GM12878 (cell line): ENCODE data around the gene TESMIN. TPM values are rescaled to one million over a fixed set of nuclear protein-coding genes. Genes with fewer than 3 reads are reported as not detected.

Source experiments
- ATAC-seq: fragments of 200-7000 bp; cut with Tn5 transposase; 3 replicates; pipeline ENCODE4 v1.9.1; 2020; ENCODE audit warnings: mild to moderate bottlenecking, moderate library complexity
- BruUV-seq: library from RNA; stranded (reverse); fragments of 400-500 nt; replicated peaks from 2 replicates; lab custom pipeline; 2021; lab: Mats Ljungman, UMichigan
- CTCF ChIA-PET: fragments of 300-600 bp; sonication (Branson Sonifier 250); formaldehyde crosslinking; extraction: SDS; loops from one replicate; lab custom pipeline; 2021; ENCODE audit warnings: inconsistent platforms; lab: Yijun Ruan, JAX
- POLR2A ChIA-PET: fragments of 350-600 bp; formaldehyde crosslinking; extraction: SDS; loops from one replicate; lab custom pipeline; 2021; ENCODE audit warnings: inconsistent platforms; lab: Charles Lee
- RAD21 ChIA-PET: fragments of 300-600 bp; sonication (Branson Sonifier 250); formaldehyde crosslinking; loops from one replicate; lab custom pipeline; 2023; ENCODE audit warnings: antibody characterized with exemption; ENCODE audit not compliant: unreplicated experiment; lab: Charles Lee
- SMC1A ChIA-PET: fragments of 300-600 bp; sonication (Branson Sonifier 250); formaldehyde crosslinking; loops from one replicate; lab custom pipeline; 2023; ENCODE audit not compliant: unreplicated experiment, uncharacterized antibody; lab: Charles Lee
- DNase-seq: peaks from one replicate; pipeline ENCODE4 v3.0.0-alpha.2; 2011; ENCODE audit warnings: low read depth, low spot score
- FAIRE-seq: peaks from 3 replicates; lab custom pipeline; 2011; peaks lifted over from hg19 to GRCh38; lab: Jason Lieb, UNC
- H2AFZ ChIP-seq: 2 replicates; pipeline ENCODE4 v1.6.0; 2011; ENCODE audit warnings: low read depth, low read length, control low read depth; ENCODE audit not compliant: control insufficient read depth
- H3K27ac ChIP-seq: 2 replicates; pipeline ENCODE4 v1.5.1; 2011; ENCODE audit warnings: control low read depth; ENCODE audit not compliant: control insufficient read depth, insufficient read depth
- H3K27me3 ChIP-seq, 2 experiments: replicated peaks in 1 of 2; 2 replicates each; pipeline versions ENCODE4 v1.6.0 to v1.6.1; 2011; ENCODE audit warnings: low read length in 1 of 2; ENCODE audit not compliant: control insufficient read depth in 2 of 2, insufficient read depth in 2 of 2
- H3K36me3 ChIP-seq, 2 experiments: 2 replicates each; pipeline ENCODE4 v1.5.1; 2011; ENCODE audit warnings: low read length in 1 of 2; ENCODE audit not compliant: control insufficient read depth in 2 of 2, insufficient read depth in 2 of 2
- H3K4me1 ChIP-seq: 2 replicates; pipeline ENCODE4 v1.6.1; 2011; ENCODE audit warnings: mild to moderate bottlenecking, low read length, moderate library complexity, mixed read lengths; ENCODE audit not compliant: control insufficient read depth, insufficient read depth
- H3K4me2 ChIP-seq: 2 replicates; pipeline ENCODE4 v1.6.0; 2011; ENCODE audit warnings: control low read depth; ENCODE audit not compliant: control insufficient read depth, insufficient read depth
- H3K4me3 ChIP-seq: fragments of 200-600 bp; sonication (generic); 2 replicates; pipeline ENCODE4 v1.5.1; 2016
- H3K79me2 ChIP-seq: 2 replicates; pipeline ENCODE4 v1.6.0; 2011; ENCODE audit warnings: low read length; ENCODE audit not compliant: control insufficient read depth, insufficient read depth
- H3K9ac ChIP-seq: 2 replicates; pipeline ENCODE4 v1.8.0; 2011; ENCODE audit warnings: low read length, control low read depth, mixed read lengths; ENCODE audit not compliant: control insufficient read depth, insufficient read depth
- H3K9me3 ChIP-seq: replicated peaks from 3 replicates; pipeline ENCODE4 v1.5.1; 2011; ENCODE audit warnings: mild to moderate bottlenecking, low read length; ENCODE audit not compliant: control insufficient read depth, insufficient read depth
- H4K20me1 ChIP-seq: 2 replicates; pipeline ENCODE4 v1.6.0; 2011; ENCODE audit not compliant: control insufficient read depth, insufficient read depth
- BHLHE40 ChIP-seq, 2 experiments: fragments of 450-650 bp in 1 of 2; IDR thresholded peaks; 2 replicates each; pipeline ENCODE4 v1.6.1; 2011 to 2017; ENCODE audit warnings: low read depth in 2 of 2, borderline replicate concordance in 1 of 2, improper control_type of control experiment in 1 of 2, low read length in 1 of 2, mild to moderate bottlenecking in 1 of 2
- CTCF ChIP-seq, 3 experiments: IDR thresholded peaks in 2 of 3; conservative IDR thresholded peaks in 1 of 3; 2 replicates each; pipeline ENCODE4 v1.5.1; 2011; ENCODE audit warnings: low read depth in 3 of 3, low read length in 3 of 3, mild to moderate bottlenecking in 3 of 3, control low read depth in 2 of 3, moderate library complexity in 2 of 3, inconsistent platforms in 1 of 3, mixed read lengths in 1 of 3; ENCODE audit not compliant: control insufficient read depth in 2 of 3, insufficient read depth in 1 of 3; ENCODE audit errors: extremely low read depth in 1 of 3
- LARP7 ChIP-seq: fragments of 450-650 bp; IDR thresholded peaks from 2 replicates; pipeline ENCODE4 v1.6.1; 2017; ENCODE audit warnings: mild to moderate bottlenecking
- NFYA ChIP-seq: IDR thresholded peaks from 2 replicates; pipeline ENCODE4 v1.6.1; 2011; ENCODE audit warnings: low read depth, mild to moderate bottlenecking, low read length, improper control_type of control experiment, borderline replicate concordance
- NR2C1 ChIP-seq: fragments of 450-650 bp; IDR thresholded peaks from 2 replicates; pipeline ENCODE4 v1.6.1; 2017; ENCODE audit warnings: antibody characterized with exemption, mild to moderate bottlenecking, moderate library complexity
- PAX5 ChIP-seq: IDR thresholded peaks from 2 replicates; pipeline ENCODE4 v1.6.1; 2011; ENCODE audit warnings: low read depth, low read length, borderline replicate concordance
- PML ChIP-seq: IDR thresholded peaks from 2 replicates; pipeline ENCODE4 v1.6.1; 2012; ENCODE audit warnings: low read length, inconsistent platforms
- SPI1 ChIP-seq: IDR thresholded peaks from 2 replicates; pipeline ENCODE4 v1.6.1; 2011; ENCODE audit warnings: low read depth, mild to moderate bottlenecking, low read length, moderate library complexity, borderline replicate concordance; ENCODE audit not compliant: insufficient read depth
- SREBF1 ChIP-seq: IDR thresholded peaks from 2 replicates; pipeline ENCODE4 v1.6.1; 2012; ENCODE audit warnings: mild to moderate bottlenecking, low read length
- STAT1 ChIP-seq: fragments of 450-650 bp; conservative IDR thresholded peaks from 2 replicates; pipeline ENCODE4 v1.6.1; 2014; ENCODE audit warnings: antibody characterized with exemption, mild to moderate bottlenecking
- STAT3 ChIP-seq: IDR thresholded peaks from 2 replicates; pipeline ENCODE4 v1.6.1; 2011; ENCODE audit warnings: low read depth, low read length, improper control_type of control experiment
- SUZ12 ChIP-seq: fragments of 200-600 bp; sonication (generic); IDR thresholded peaks from one replicate; pipeline ENCODE4 v1.6.1; 2018; ENCODE audit warnings: antibody characterized with exemption, mild to moderate bottlenecking; ENCODE audit not compliant: unreplicated experiment
- USF2 ChIP-seq: IDR thresholded peaks from 2 replicates; pipeline ENCODE4 v1.6.1; 2011; ENCODE audit warnings: low read depth, low read length, improper control_type of control experiment, borderline replicate concordance
- ZNF24 ChIP-seq: fragments of 450-650 bp; IDR thresholded peaks from 2 replicates; pipeline ENCODE4 v1.6.1; 2017; ENCODE audit warnings: antibody characterized with exemption, mild to moderate bottlenecking
- WGBS: methylation state at CpG from one replicate; pipeline ENCODE4 v1.1.6; 2016; ENCODE audit warnings: low lambda C conversion rate; ENCODE audit not compliant: insufficient replicate concordance, insufficient coverage; ENCODE audit errors: missing lambda C conversion rate; 5-methylcytosine and 5-hydroxymethylcytosine counted together
- in situ Hi-C: fragments of 300-500 bp; cut with MboI; formaldehyde crosslinking; loops from 9 replicates; pipeline ENCODE4 v1.14.3; 2018; ENCODE audit warnings: mixed read lengths
- intact Hi-C: fragments of 100-400 bp; cut with micrococcal nuclease; formaldehyde crosslinking; loops from one replicate; pipeline ENCODE4 v1.14.2; 2022; ENCODE audit not compliant: unreplicated experiment
- polyA plus RNA-seq, 11 experiments: library from polyadenylated mRNA; depleted of rRNA in 4 of 11; unstranded in 6 of 11; stranded (reverse) in 5 of 11; fragments of >200 nt; fragmentation: Nextera tagmentation in 4 of 11; fragmentation: Illumina TruSeq in 1 of 11; extraction: Ambion mirVana in 4 of 11; extraction: Trizol in 1 of 11; gene quantifications; 1 replicate in 1 of 11; 2 replicates in 10 of 11; pipeline versions ENCODE4 v1.2.1 to v1.2.3, GENCODE V29; 2011 to 2016; ENCODE audit warnings: inconsistent platforms in 2 of 11, missing spikeins in 2 of 11, low read depth in 1 of 11
- total RNA-seq, 4 experiments: library from RNA; depleted of rRNA in 3 of 4; stranded (reverse); fragments of >200 nt in 3 of 4; fragmentation: Illumina TruSeq in 1 of 4; extraction: Trizol in 1 of 4; gene quantifications; 2 replicates each; pipeline versions ENCODE4 v1.2.1 to v1.2.3, GENCODE V29; 2013 to 2021
- TF ChIP-seq, protein P1 (sequence below): IDR thresholded peaks from 2 replicates; pipeline ENCODE4 v1.6.1; 2012; ENCODE audit warnings: low read depth, low read length, improper control_type of control experiment
- TF ChIP-seq, protein P2 (sequence below): fragments of 450-650 bp; IDR thresholded peaks from 2 replicates; pipeline ENCODE4 v1.6.1; 2017; ENCODE audit warnings: antibody characterized with exemption, mild to moderate bottlenecking, moderate library complexity

TESMIN gene
- total and polyA plus RNA-seq, 10 of the 15 experiments (the other 5 are each of a cell fraction or from before 2014, with no cell fraction given): 0.31 to 3.4 (median 1.2) TPM; not detected in 1

GRCh38 chr11:68694431-68695297 is 56.7 kb downstream of the TESMIN start (continued):
- TF ChIP-seq USF2: no peak
- TF ChIP-seq BHLHE40 (IDR thresholded peaks at IDR 0.05; ENCODE audit: borderline replicate concordance in 1 of 2, low read depth in 2 of 2, low read length in 1 of 2): no peak
- no peak for TF ChIP-seq SPI1
- TF ChIP-seq ZNF24: no peak

GRCh38 chr11:68693484-68693882 is 57.8 kb downstream of the TESMIN start:
- Histone ChIP-seq H3K4me1 (no peaks in the 10 kb centered on the region), H4K20me1 (no peaks in the 10 kb centered on the region), H3K27ac (no peak overlapping the region), H3K9ac (no peak overlapping the region), H3K4me3 (no peak overlapping the region), H3K79me2 (no peaks in the 10 kb centered on the region), H3K27me3 (no peaks in the 10 kb centered on the region; a peak in 2 of 4 replicates), H3K4me2 (no peak overlapping the region), H3K36me3 (no peaks in the 10 kb centered on the region), H3K9me3 (no peaks in the 10 kb centered on the region; the same call in 1 of the 3 replicates), H2AFZ (no peak overlapping the region)
- BruUV-seq: no TSS peak
- POLR2A ChIA-PET: no interaction called here
- WGBS: 15% methylated on average over 10 of the region's 10 CpGs
- ATAC-seq (no peak), FAIRE-seq (no peak), DNase-seq (no peak)
- in situ Hi-C loops: no loop called here
- RAD21 ChIA-PET: no interaction called here
- intact Hi-C loops: no loop called here
- SMC1A ChIA-PET: interaction anchor here (0.6 kb wide), 1 partner anchor 460 kb away, joined by 3 read pairs; no protein-coding TSS in a partner anchor
- CTCF ChIA-PET: no interaction called here
- TF ChIP-seq CTCF (IDR thresholded peaks at IDR 0.05 in 2 of 3, conservative IDR thresholded peaks at IDR 0.05 in 1 of 3; ENCODE audit: control insufficient read depth in 2 of 3, extremely low read depth in 1 of 3, insufficient read depth in 1 of 3, low read depth in 3 of 3, low read length in 3 of 3): no peak
- TF ChIP-seq PAX5: no peak
- TF ChIP-seq, protein P1, sequence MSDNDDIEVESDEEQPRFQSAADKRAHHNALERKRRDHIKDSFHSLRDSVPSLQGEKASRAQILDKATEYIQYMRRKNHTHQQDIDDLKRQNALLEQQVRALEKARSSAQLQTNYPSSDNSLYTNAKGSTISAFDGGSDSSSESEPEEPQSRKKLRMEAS: no peak
- no peak for TF ChIP-seq NR2C1
- TF ChIP-seq STAT1: no peak
- TF ChIP-seq SREBF1: no peak
- TF ChIP-seq SUZ12: no peak
- no peak for TF ChIP-seq NFYA
- TF ChIP-seq, protein P2, sequence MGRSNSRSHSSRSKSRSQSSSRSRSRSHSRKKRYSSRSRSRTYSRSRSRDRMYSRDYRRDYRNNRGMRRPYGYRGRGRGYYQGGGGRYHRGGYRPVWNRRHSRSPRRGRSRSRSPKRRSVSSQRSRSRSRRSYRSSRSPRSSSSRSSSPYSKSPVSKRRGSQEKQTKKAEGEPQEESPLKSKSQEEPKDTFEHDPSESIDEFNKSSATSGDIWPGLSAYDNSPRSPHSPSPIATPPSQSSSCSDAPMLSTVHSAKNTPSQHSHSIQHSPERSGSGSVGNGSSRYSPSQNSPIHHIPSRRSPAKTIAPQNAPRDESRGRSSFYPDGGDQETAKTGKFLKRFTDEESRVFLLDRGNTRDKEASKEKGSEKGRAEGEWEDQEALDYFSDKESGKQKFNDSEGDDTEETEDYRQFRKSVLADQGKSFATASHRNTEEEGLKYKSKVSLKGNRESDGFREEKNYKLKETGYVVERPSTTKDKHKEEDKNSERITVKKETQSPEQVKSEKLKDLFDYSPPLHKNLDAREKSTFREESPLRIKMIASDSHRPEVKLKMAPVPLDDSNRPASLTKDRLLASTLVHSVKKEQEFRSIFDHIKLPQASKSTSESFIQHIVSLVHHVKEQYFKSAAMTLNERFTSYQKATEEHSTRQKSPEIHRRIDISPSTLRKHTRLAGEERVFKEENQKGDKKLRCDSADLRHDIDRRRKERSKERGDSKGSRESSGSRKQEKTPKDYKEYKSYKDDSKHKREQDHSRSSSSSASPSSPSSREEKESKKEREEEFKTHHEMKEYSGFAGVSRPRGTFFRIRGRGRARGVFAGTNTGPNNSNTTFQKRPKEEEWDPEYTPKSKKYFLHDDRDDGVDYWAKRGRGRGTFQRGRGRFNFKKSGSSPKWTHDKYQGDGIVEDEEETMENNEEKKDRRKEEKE: no peak
- no peak for TF ChIP-seq LARP7
- no peak for TF ChIP-seq STAT3
- TF ChIP-seq PML: no peak
